NCI-H446 (cell line): ENCODE measurements around the gene C15orf62.

ENCODE experiments used
- DNase-seq, 2 experiments: peaks; one replicate each; lab custom pipeline; 2025; lab: John Stamatoyannopoulos, UW

C15orf62 gene

DNA sequence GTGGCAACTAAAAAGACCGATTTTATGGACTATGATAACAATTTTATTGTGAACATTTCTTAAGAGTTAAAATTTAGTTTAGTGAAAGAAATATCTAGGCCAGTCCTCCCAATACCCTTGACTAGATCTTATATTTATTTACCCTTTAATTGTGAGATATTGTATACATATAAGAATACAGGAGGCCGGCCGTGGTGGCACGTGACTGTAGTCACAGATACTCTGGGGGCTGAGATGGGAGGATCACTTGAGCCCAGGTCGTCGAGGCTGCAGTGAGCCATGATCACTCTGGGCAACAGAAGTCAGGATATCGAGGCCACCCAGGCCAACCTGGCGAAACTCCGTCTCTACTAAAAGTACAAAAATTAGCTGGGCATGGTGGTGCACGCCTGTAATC lies 14.0 kb upstream of the C15orf62 start:
- no peak for DNase-seq

DNA sequence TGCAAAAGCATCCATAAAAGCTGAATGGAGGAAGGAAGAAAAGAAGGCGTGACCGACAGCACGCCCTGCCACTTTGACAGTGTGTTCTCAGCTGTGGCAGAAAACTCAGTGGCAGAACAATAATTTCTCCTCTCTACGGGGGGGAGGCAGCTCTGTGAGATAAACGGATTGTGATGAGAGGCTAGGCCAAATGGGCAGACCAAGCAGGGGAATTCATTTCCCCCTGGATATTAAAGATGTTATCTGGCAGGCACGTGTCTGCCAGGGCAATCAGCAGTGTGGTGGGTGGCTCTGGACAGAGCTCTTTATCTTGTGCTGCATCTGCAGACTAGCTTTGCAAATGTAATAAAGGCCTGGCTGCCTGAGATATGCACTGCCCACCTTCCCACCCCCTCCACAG lies 12.8 kb upstream of the C15orf62 start:
- no peak for DNase-seq

GRCh38 chr15:40759961-40760360 lies 9.8 kb upstream of the C15orf62 start:
- DNase-seq, result no peak

GRCh38 chr15:40762919-40763800 lies 6.6 kb upstream of the C15orf62 start:
- no peak for DNase-seq

DNA sequence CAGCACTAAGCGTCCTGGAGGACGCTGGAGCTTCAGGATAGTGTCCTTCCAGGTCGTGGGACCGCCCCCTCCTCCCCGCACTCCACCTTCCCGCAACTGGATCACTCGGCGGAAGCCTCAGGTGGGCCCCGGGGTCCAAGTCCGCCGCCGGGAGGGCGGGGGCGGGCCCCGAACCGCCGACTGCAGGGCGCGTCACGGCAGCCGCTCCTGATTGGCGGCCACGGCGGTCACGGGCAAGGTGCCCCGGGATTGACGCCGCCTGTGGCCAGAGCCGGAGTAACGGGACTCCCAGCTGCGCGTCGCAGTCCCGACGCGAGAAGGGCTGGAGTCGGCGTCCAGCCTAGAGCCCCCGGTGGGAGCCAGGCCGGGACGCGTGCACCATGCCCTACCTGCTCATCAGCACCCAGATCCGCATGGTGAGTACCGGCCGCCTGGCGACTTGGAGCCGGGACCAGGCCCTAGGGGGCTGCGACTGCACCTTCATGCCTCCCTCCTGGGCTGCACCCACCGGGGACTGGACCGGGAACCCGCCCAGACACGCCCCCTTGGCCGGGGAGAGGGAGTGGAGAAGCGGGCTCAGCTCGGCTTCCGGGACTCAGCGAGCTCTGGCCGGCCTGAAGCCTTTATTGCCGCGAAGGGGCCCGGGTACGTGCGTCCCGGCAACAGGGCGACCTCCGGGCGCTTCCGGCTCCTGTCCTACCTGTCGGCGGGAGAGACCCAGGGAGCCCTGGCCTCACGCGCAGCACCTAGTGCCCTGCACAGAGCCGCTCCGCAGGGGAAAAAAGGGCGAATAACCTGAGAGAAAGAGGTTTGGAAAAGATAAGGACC lies 5.8 kb upstream of the C15orf62 start, which contains the start of gene GCHFR:
Gene GCHFR, plus strand, starts transcription at position 268 of the 828 bp plus-strand sequence. Its CDS starts 113 bp downstream, at position 381.
- DNase-seq, result no peak

DNA sequence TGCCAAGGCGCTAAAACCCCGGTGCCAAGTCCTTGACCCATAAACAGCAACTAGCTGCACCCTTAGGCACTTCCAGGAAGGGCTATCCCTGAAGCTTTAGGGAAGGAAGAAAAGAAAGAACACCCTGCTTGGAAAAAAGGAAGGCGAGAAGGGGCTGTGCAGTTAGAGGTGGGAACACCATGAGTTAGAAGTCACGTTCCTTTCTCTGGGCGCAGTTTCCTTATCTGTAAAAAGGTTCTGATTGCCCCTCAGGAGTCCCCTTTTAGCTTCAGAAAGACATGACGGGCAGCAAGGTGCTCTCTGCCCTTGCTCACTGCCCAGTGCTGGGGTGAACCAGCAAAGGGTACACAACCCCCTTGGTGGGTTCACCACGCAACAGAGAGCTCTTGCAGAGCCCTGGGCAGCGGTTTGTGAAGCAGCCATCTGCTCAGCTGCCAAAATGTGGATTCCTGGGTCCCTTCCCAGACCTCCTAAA lies 5.1 kb upstream of the C15orf62 start:
- no peak for DNase-seq

GRCh38 chr15:40766194-40766815 lies 3.5 kb upstream of the C15orf62 start:
- no peak for DNase-seq

GRCh38 chr15:40766906-40767837 lies 2.6 kb upstream of the C15orf62 start:
- DNase-seq, result peak in 1 of 2 experiments; percentile 17

GRCh38 chr15:40767838-40768500 lies 1.8 kb upstream of the C15orf62 start:
- no peak for DNase-seq

GRCh38 chr15:40768521-40769273 lies 1.1 kb upstream of the C15orf62 start:
- no peak for DNase-seq

- DNase-seq, result no peak
These were observed 454 bp downstream of the C15orf62 start for GRCh38 chr15:40770147-40770721.

GRCh38 chr15:40771242-40771641 lies 1.5 kb downstream of the C15orf62 start:
- DNase-seq, result no peak

- no peak for DNase-seq
These were observed 2.2 kb downstream of the C15orf62 start for GRCh38 chr15:40772014-40772413.

DNA sequence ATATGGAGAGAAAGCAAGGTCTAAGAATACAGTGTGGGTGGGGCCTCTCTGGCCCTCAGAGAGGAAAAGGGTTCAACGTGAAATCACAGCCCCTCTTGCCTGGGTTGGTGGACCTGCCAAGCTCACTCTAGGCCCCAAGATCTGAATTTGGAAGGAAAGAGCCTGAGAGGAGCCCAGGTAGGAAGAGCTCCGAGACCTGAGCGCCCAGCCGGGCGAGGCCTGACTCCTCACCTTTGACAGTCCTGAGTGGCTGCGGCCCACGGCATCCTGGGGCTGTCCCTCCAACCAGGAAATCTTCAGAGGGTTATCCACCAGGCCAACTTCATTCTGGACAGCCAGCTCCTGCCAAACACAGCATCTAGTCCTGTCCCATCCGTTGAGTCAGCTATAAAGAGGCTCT lies 3.7 kb downstream of the C15orf62 start:
- no peak for DNase-seq

DNA sequence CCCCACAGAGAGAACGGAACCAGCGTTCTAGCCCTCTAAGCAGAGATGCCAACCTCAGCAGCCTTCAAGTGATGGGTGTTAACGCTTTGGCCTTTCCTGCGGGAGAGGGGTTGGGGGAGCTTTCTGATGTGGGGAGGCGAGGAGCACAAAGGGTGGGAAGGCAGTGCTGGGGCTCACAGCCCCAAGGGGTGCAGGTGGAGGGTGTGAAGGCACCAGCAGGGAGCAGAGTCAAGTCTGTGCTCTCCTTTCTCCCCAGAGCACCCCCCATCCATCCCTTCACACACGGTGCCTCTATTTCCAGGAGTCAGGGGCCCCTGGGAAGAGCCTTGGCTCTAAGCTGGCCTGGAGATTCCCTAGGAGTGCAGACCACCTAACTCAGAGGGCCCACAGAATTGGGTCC lies 4.1 kb downstream of the C15orf62 start:
- DNase-seq, result no peak

DNA sequence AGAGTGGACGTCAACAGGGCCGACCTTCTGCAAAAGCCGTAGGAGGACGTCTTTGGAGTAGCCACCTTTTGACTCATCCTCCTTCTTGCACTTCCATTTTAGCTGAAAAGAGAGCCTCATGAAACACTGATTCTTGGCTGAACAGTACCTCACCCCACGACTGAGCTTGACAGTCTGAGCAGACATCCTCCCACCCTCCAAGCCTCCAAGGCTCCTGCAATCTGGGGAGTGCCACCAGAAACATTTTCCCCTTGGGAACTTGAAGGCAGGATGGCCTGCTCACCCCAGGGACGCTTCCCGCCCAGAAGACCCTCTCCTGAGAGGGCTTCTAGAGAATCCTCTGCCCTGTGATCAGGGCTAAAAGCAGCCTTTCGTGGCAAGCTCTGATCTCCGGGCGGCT lies 5.2 kb downstream of the C15orf62 start:
- DNase-seq, result no peak

DNA sequence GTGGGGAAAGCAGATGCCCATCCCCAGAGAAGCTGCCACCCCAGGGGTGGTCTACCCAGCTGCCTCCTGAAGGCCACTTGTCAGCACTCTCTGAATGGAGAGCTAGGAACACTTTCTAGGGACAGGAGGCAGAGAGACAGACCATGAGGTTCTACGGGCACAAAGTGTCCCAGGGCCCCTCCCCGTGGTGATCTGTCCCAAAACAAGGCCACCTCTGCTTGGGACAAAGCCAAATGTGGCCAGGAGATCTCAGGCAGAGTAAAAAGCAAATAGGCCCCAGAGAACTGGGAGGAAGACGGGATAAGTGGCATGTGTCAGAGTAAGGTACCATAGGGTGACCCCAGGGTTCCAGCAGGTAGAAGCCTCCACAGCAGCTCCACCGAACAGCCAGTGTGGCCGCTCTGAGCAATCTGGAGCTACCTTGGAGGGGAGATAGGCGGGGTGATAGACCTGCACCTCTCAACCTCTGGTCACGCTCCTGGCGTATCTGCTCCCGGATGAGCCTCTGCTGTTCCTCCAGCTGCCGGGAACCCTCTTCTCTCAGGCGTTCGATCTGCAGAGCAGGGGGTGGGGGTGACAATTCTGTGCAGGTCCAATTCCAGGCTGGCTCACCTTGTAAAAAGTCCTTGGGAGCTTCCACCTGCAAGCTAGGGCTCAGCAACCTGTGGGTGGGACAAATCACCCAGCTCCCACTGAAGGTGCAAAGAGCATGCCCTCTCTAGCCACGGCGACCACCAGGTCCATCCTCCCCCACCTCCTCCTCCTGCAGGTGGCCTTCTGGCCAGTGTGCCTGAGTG lies 6.2 kb downstream of the C15orf62 start:
- no peak for DNase-seq

GRCh38 chr15:40776537-40777141 lies 6.9 kb downstream of the C15orf62 start:
- no peak for DNase-seq
